H1 (cell line): ENCODE measurements around the gene GPR87. TPM values are rescaled to one million over a fixed set of nuclear protein-coding genes. Genes with fewer than 3 reads are reported as not detected.

Source experiments
- CTCF ChIA-PET: fragments of 300-600 bp; sonication (Branson Sonifier 250); formaldehyde crosslinking; loops from one replicate; lab custom pipeline; 2021; ENCODE audit not compliant: partially characterized antibody; lab: Charles Lee
- POLR2A ChIA-PET: fragments of 300-600 bp; sonication (Branson Sonifier 250); formaldehyde crosslinking; loops from one replicate; lab custom pipeline; 2021; ENCODE audit warnings: inconsistent platforms; ENCODE audit not compliant: partially characterized antibody; lab: Charles Lee
- DNase-seq, 2 experiments: peaks; one replicate each; pipeline versions ENCODE4 v3.0.0 to v3.0.0-alpha.2; 2010 to 2022; ENCODE audit warnings: low spot score in 2 of 2, low read depth in 1 of 2, mixed read lengths in 1 of 2
- FAIRE-seq: peaks from 2 replicates; lab custom pipeline; 2011; peaks lifted over from hg19 to GRCh38; lab: Jason Lieb, UNC
- H2AFZ ChIP-seq: 2 replicates; pipeline ENCODE4 v1.8.1; 2012; ENCODE audit warnings: low read length, inconsistent platforms
- H2AK5ac ChIP-seq: 2 replicates; pipeline ENCODE4 v1.6.1; 2013; ENCODE audit warnings: low read depth, low read length
- H2BK120ac ChIP-seq: replicated peaks from 2 replicates; pipeline ENCODE3; 2013; ENCODE audit warnings: low read depth, low read length, inconsistent platforms
- H2BK12ac ChIP-seq: 2 replicates; pipeline ENCODE4 v1.6.1; 2013; ENCODE audit warnings: low read depth, low read length
- H2BK15ac ChIP-seq: 2 replicates; pipeline ENCODE4 v1.6.1; 2013; ENCODE audit warnings: low read length
- H2BK20ac ChIP-seq: 2 replicates; pipeline ENCODE4 v1.6.1; 2013; ENCODE audit warnings: low read length
- H2BK5ac ChIP-seq: 2 replicates; pipeline ENCODE4 v1.6.1; 2013; ENCODE audit warnings: low read depth, low read length
- H3K14ac ChIP-seq: 2 replicates; pipeline ENCODE4 v1.6.1; 2013; ENCODE audit warnings: inconsistent platforms; ENCODE audit not compliant: insufficient read length
- H3K18ac ChIP-seq: 2 replicates; pipeline ENCODE4 v1.6.1; 2013; ENCODE audit warnings: low read length; ENCODE audit errors: extremely low read depth
- H3K23ac ChIP-seq: 2 replicates; pipeline ENCODE4 v1.6.1; 2013; ENCODE audit warnings: inconsistent platforms; ENCODE audit not compliant: insufficient read length
- H3K23me2 ChIP-seq: 2 replicates; pipeline ENCODE4 v1.6.1; 2013; ENCODE audit warnings: low read depth, low read length
- H3K27ac ChIP-seq: 2 replicates; pipeline ENCODE4 v1.6.1; 2011; ENCODE audit warnings: low read depth, low read length, inconsistent platforms
- H3K27me3 ChIP-seq, 4 experiments: replicated peaks in 1 of 4; 1 replicate in 1 of 4; 2 replicates in 3 of 4; pipeline versions ENCODE4 v1.6.1 to v1.8.1; 2011 to 2013; ENCODE audit warnings: low read length in 3 of 4, mild to moderate bottlenecking in 3 of 4, inconsistent platforms in 2 of 4, mixed read lengths in 2 of 4, moderate library complexity in 1 of 4; ENCODE audit not compliant: control insufficient read depth in 3 of 4, insufficient read depth in 3 of 4; ENCODE audit errors: extremely low read depth in 1 of 4
- H3K36me3 ChIP-seq, 4 experiments: 2 replicates each; pipeline versions ENCODE4 v1.6.1 to v1.8.1; 2011 to 2013; ENCODE audit warnings: mild to moderate bottlenecking in 4 of 4, low read length in 3 of 4, moderate library complexity in 2 of 4, control low read depth in 1 of 4, inconsistent platforms in 1 of 4; ENCODE audit not compliant: insufficient read depth in 4 of 4, control insufficient read depth in 2 of 4
- H3K4ac ChIP-seq: replicated peaks from 2 replicates; pipeline ENCODE3; 2013; ENCODE audit warnings: low read length, low read depth, mixed read lengths, inconsistent platforms; ENCODE audit not compliant: insufficient read length
- H3K4me1 ChIP-seq, 4 experiments: replicated peaks in 1 of 4; 1 replicate in 1 of 4; 2 replicates in 3 of 4; pipeline versions ENCODE4 v1.6.1 to v1.8.1; 2011 to 2013; ENCODE audit warnings: low read length in 3 of 4, inconsistent platforms in 2 of 4, mixed read lengths in 1 of 4; ENCODE audit not compliant: insufficient read depth in 4 of 4, control insufficient read depth in 3 of 4
- H3K4me2 ChIP-seq, 2 experiments: 2 replicates each; pipeline versions ENCODE4 v1.6.1 to v1.8.1; 2011 to 2013; ENCODE audit warnings: low read depth in 2 of 2, low read length in 2 of 2, control low read depth in 1 of 2, inconsistent platforms in 1 of 2, mild to moderate bottlenecking in 1 of 2; ENCODE audit not compliant: insufficient read depth in 1 of 2
- H3K4me3 ChIP-seq, 4 experiments: fragments of 200-600, 300-600 bp in 1 of 4; sonication (generic), shearing (Covaris generic), sonication (Bioruptor Twin) in 1 of 4; 2 replicates each; pipeline versions ENCODE4 v1.5.1 to v1.8.1; 2011 to 2016; ENCODE audit warnings: low read length in 4 of 4, low read depth in 3 of 4, control low read depth in 2 of 4, inconsistent platforms in 2 of 4, mild to moderate bottlenecking in 2 of 4, mixed read lengths in 1 of 4, moderate library complexity in 1 of 4; ENCODE audit not compliant: insufficient read depth in 2 of 4; ENCODE audit errors: extremely low read depth in 1 of 4
- H3K56ac ChIP-seq: replicated peaks from 2 replicates; pipeline ENCODE3; 2013; ENCODE audit warnings: low read depth, mild to moderate bottlenecking, mixed read lengths, low read length, inconsistent platforms; ENCODE audit not compliant: insufficient read length
- H3K79me1 ChIP-seq: 2 replicates; pipeline ENCODE4 v1.6.1; 2013; ENCODE audit warnings: low read depth, low read length, control low read depth
- H3K79me2 ChIP-seq, 2 experiments: 2 replicates each; pipeline versions ENCODE4 v1.6.1 to v1.8.1; 2012 to 2013; ENCODE audit warnings: low read length in 2 of 2, mild to moderate bottlenecking in 2 of 2, inconsistent platforms in 1 of 2; ENCODE audit not compliant: insufficient read depth in 2 of 2, control insufficient read depth in 1 of 2
- H3K9ac ChIP-seq, 4 experiments: replicated peaks in 1 of 4; 1 replicate in 1 of 4; 2 replicates in 3 of 4; pipeline versions ENCODE4 v1.6.1 to v1.8.1; 2011 to 2013; ENCODE audit warnings: low read depth in 3 of 4, low read length in 3 of 4, control low read depth in 2 of 4, mild to moderate bottlenecking in 2 of 4, moderate library complexity in 2 of 4, inconsistent platforms in 1 of 4; ENCODE audit errors: extremely low read depth in 1 of 4
- H3K9me3 ChIP-seq, 2 experiments: 2 replicates each; pipeline versions ENCODE4 v1.6.1 to v1.8.1; 2012 to 2013; ENCODE audit warnings: mild to moderate bottlenecking in 2 of 2, moderate library complexity in 2 of 2, control low read depth in 1 of 2, inconsistent platforms in 1 of 2, low read depth in 1 of 2, low read length in 1 of 2, mixed read lengths in 1 of 2; ENCODE audit not compliant: insufficient read depth in 2 of 2
- H4K20me1 ChIP-seq, 2 experiments: replicated peaks in 1 of 2; 2 replicates each; pipeline versions ENCODE3 to v1.8.1; 2011 to 2013; ENCODE audit warnings: inconsistent platforms in 2 of 2, low read length in 2 of 2, mild to moderate bottlenecking in 1 of 2; ENCODE audit not compliant: insufficient read depth in 2 of 2, control insufficient read depth in 1 of 2
- H4K5ac ChIP-seq: 2 replicates; pipeline ENCODE4 v1.6.1; 2013; ENCODE audit warnings: low read length, low read depth, mixed read lengths, inconsistent platforms; ENCODE audit not compliant: insufficient read length
- H4K8ac ChIP-seq: 2 replicates; pipeline ENCODE4 v1.8.0; 2013; ENCODE audit warnings: mild to moderate bottlenecking, moderate library complexity, low read length, inconsistent platforms; ENCODE audit not compliant: insufficient read depth; ENCODE audit errors: extremely low read depth
- H4K91ac ChIP-seq: replicated peaks from 2 replicates; pipeline ENCODE3; 2013; ENCODE audit warnings: low read length, mixed read lengths, inconsistent platforms; ENCODE audit not compliant: insufficient read length
- CBX8 ChIP-seq: fragments of 300-800, 300-1000 bp; sonication (generic); IDR thresholded peaks from 2 replicates; pipeline ENCODE4 v1.7.1; 2016; ENCODE audit warnings: low read depth, low read length, borderline replicate concordance
- POLR2A ChIP-seq, 2 experiments: IDR thresholded peaks; 1 replicate in 1 of 2; 2 replicates in 1 of 2; pipeline ENCODE4 v1.6.1; 2011; ENCODE audit warnings: low read depth in 2 of 2, low read length in 2 of 2, mild to moderate bottlenecking in 2 of 2; ENCODE audit errors: control extremely low read depth in 1 of 2
- RFX5 ChIP-seq: IDR thresholded peaks from 2 replicates; pipeline ENCODE4 v1.6.1; 2011; ENCODE audit warnings: low read depth, low read length, improper control_type of control experiment, borderline replicate concordance
- RXRA ChIP-seq: IDR thresholded peaks from 2 replicates; pipeline ENCODE4 v1.6.1; 2011; ENCODE audit warnings: low read depth, mild to moderate bottlenecking, low read length, moderate library complexity; ENCODE audit not compliant: insufficient read depth
- SAP30 ChIP-seq: fragments of 300-600 bp; sonication (generic); IDR thresholded peaks from 2 replicates; pipeline ENCODE4 v1.7.1; 2012; ENCODE audit warnings: low read length, moderate library complexity, mild to moderate bottlenecking, inconsistent platforms; ENCODE audit not compliant: insufficient read depth, insufficient replicate concordance
- SRF ChIP-seq: IDR thresholded peaks from 2 replicates; pipeline ENCODE4 v1.6.1; 2011; ENCODE audit warnings: mild to moderate bottlenecking, low read depth, low read length, moderate library complexity
- TCF12 ChIP-seq: IDR thresholded peaks from 2 replicates; pipeline ENCODE4 v1.6.1; 2011; ENCODE audit warnings: low read depth, mild to moderate bottlenecking, low read length
- WGBS, 2 experiments: shearing (Covaris generic) in 1 of 2; methylation state at CpG; one replicate each; pipeline versions ENCODE4 v1.1.6 to v1.1.7; 2013 to 2015; ENCODE audit warnings: low lambda C conversion rate in 2 of 2, mixed read lengths in 2 of 2, inconsistent platforms in 1 of 2, low coverage in 1 of 2, missing lambda C conversion rate in 1 of 2; ENCODE audit not compliant: insufficient replicate concordance in 2 of 2, insufficient coverage in 1 of 2, insufficient read length in 1 of 2; ENCODE audit errors: extremely low coverage in 1 of 2, missing lambda C conversion rate in 1 of 2; 5-methylcytosine and 5-hydroxymethylcytosine counted together
- polyA plus RNA-seq, 7 experiments: library from polyadenylated mRNA; depleted of rRNA in 3 of 7; stranded (reverse) in 5 of 7; unstranded in 2 of 7; fragments of >200 nt in 5 of 7; fragments of 200-250 nt in 2 of 7; gene quantifications; 1 replicate in 5 of 7; 2 replicates in 1 of 7; 4 replicates in 1 of 7; pipeline versions ENCODE4 v1.2.1 to v1.2.3, GENCODE V29; 2011 to 2013; ENCODE audit warnings: missing spikeins in 2 of 7, mixed read lengths in 2 of 7
- total RNA-seq: library from RNA; stranded (reverse); fragmentation: NEBNext Ultra II Directional; extraction: Animal tissue kit (Norgen Biotek cat#: 25700); gene quantifications from 2 replicates; pipeline ENCODE4 v1.2.1, GENCODE V29; 2021

GPR87 gene
- total and polyA plus RNA-seq, 2 of the 8 experiments (the other 6 are each of a cell fraction or from before 2014, with no cell fraction given), result 0.05 TPM; not detected in 1

GRCh38 chr3:151320131-151320530 lies 3.5 kb upstream of the GPR87 start:
- H3K4ac ChIP-seq, result no peak overlapping the region
- peaks cover 0 to 5% (median 4%) of the 10 kb centered on the region in 4 experiments; a peak in 4 of 7 replicates for H3K4me1 ChIP-seq
- H2BK15ac ChIP-seq, result no peak overlapping the region
- no peak overlapping the region for H2AK5ac ChIP-seq
- H2AFZ ChIP-seq, result no peak overlapping the region
- no peak overlapping the region for H4K8ac ChIP-seq
- no peak overlapping the region for H3K23ac ChIP-seq
- CTCF ChIA-PET, result interaction anchor here (1.0 to 1.3 kb wide), 5 partner anchors 11 to 106 kb away, joined by 3 to 5 read pairs (median 3); no protein-coding TSS in a partner anchor
- H3K56ac ChIP-seq, result no peak overlapping the region
- no peak overlapping the region for H2BK5ac ChIP-seq
- no peak overlapping the region for H4K5ac ChIP-seq
- H3K4me3 ChIP-seq, result no peak overlapping the region
- H3K23me2 ChIP-seq, result no peaks in the 10 kb centered on the region
- no peaks in the 10 kb centered on the region for H3K27me3 ChIP-seq
- H2BK20ac ChIP-seq, result no peak overlapping the region
- DNase-seq (no peak), FAIRE-seq (no peak)
- H4K20me1 ChIP-seq, result no peaks in the 10 kb centered on the region
- no peak overlapping the region for H3K14ac ChIP-seq
- H2BK120ac ChIP-seq, result no peak overlapping the region
- H3K36me3 ChIP-seq, result no peaks in the 10 kb centered on the region
- H3K4me2 ChIP-seq, result no peak overlapping the region
- POLR2A ChIA-PET, result no interaction called here
- H3K79me1 ChIP-seq, result no peaks in the 10 kb centered on the region
- H3K79me2 ChIP-seq, result no peaks in the 10 kb centered on the region
- H3K9me3 ChIP-seq, result no peaks in the 10 kb centered on the region
- no peak overlapping the region for H4K91ac ChIP-seq
- H3K18ac ChIP-seq, result no peak overlapping the region
- 91% methylated on average over 2 of the region's 2 CpGs; no CpG with 5 or more reads in 1 of the 2 experiments for WGBS, 2 experiments
- no peak overlapping the region for H3K9ac ChIP-seq
- no peak overlapping the region for H3K27ac ChIP-seq
- H2BK12ac ChIP-seq, result no peak overlapping the region
- TF ChIP-seq CBX8 (no peak), SRF (no peak), RFX5 (no peak), TCF12 (no peak), POLR2A (IDR thresholded peaks at IDR 0.05; ENCODE audit: control extremely low read depth in 1 of 2, low read depth in 2 of 2, low read length in 2 of 2) (no peak), SAP30 (no peak), RXRA (no peak)
